SK-N-SH treated with all-trans-retinoic acid at 6 μM for 48 hours (cell line): ENCODE data around the gene ITPRID2.

Experiments
- ATAC-seq: fragments of 200-7000 bp; cut with Tn5 transposase; 3 replicates; pipeline ENCODE4 v1.9.1; 2020; ENCODE audit warnings: mild to moderate bottlenecking, moderate library complexity
- BACH2 ChIP-seq: fragments of 250-450 bp; sonication (Bioruptor Pico); IDR thresholded peaks from 2 replicates; pipeline ENCODE4 v1.9.0; 2021; ENCODE audit warnings: mild to moderate bottlenecking, borderline replicate concordance
- CREB5 ChIP-seq: fragments of 250-450 bp; sonication (Bioruptor Pico); IDR thresholded peaks from 2 replicates; pipeline ENCODE4 v1.5.1; 2020; ENCODE audit warnings: low read depth, mild to moderate bottlenecking, moderate library complexity
- CSDC2 ChIP-seq: fragments of 250-450 bp; sonication (Bioruptor Pico); IDR thresholded peaks from 2 replicates; pipeline ENCODE4 v1.5.0; 2020; ENCODE audit warnings: mild to moderate bottlenecking, moderate library complexity
- CSRNP3 ChIP-seq: fragments of 250-450 bp; sonication (Bioruptor Pico); IDR thresholded peaks from 2 replicates; pipeline ENCODE4 v1.5.1; 2021; ENCODE audit warnings: mild to moderate bottlenecking, moderate library complexity
- ESRRG ChIP-seq: fragments of 250-450 bp; sonication (Bioruptor Pico); IDR thresholded peaks from 2 replicates; pipeline ENCODE4 v1.6.1; 2021; ENCODE audit warnings: mild to moderate bottlenecking
- GLIS3 ChIP-seq: fragments of 250-450 bp; sonication (Bioruptor Pico); IDR thresholded peaks from 2 replicates; pipeline ENCODE4 v1.5.0; 2020; ENCODE audit warnings: mild to moderate bottlenecking, moderate library complexity
- ISL1 ChIP-seq: fragments of 250-450 bp; sonication (Bioruptor Pico); IDR thresholded peaks from 2 replicates; pipeline ENCODE4 v2.1.2; 2022; ENCODE audit warnings: mild to moderate bottlenecking, moderate library complexity
- OSR1 ChIP-seq: fragments of 250-450 bp; sonication (Bioruptor Pico); IDR thresholded peaks from 2 replicates; pipeline ENCODE4 v1.8.0; 2022; ENCODE audit warnings: moderate library complexity, mild to moderate bottlenecking, inconsistent platforms
- PATZ1 ChIP-seq: fragments of 250-450 bp; sonication (Bioruptor Pico); IDR thresholded peaks from 2 replicates; pipeline ENCODE4 v1.8.0; 2020; ENCODE audit warnings: mild to moderate bottlenecking, moderate library complexity, borderline replicate concordance
- POU6F1 ChIP-seq: fragments of 250-450 bp; sonication (Bioruptor Pico); IDR thresholded peaks from 2 replicates; pipeline ENCODE4 v1.8.0; 2021; ENCODE audit warnings: low read depth, mild to moderate bottlenecking, moderate library complexity, borderline replicate concordance
- PPARA ChIP-seq: fragments of 250-450 bp; sonication (Bioruptor Pico); IDR thresholded peaks from 2 replicates; pipeline ENCODE4 v1.5.0; 2020; ENCODE audit warnings: mild to moderate bottlenecking, borderline replicate concordance
- RARB ChIP-seq: fragments of 250-450 bp; sonication (Bioruptor Pico); IDR thresholded peaks from 2 replicates; pipeline ENCODE4 v1.8.0; 2021; ENCODE audit warnings: mild to moderate bottlenecking, moderate library complexity
- SNAI2 ChIP-seq: fragments of 250-450 bp; sonication (Bioruptor Pico); IDR thresholded peaks from 2 replicates; pipeline ENCODE4 v1.5.0; 2020; ENCODE audit warnings: mild to moderate bottlenecking, moderate library complexity
- TCF4 ChIP-seq: fragments of 250-450 bp; sonication (Bioruptor Pico); IDR thresholded peaks from 2 replicates; pipeline ENCODE4 v1.8.0; 2021; ENCODE audit warnings: mild to moderate bottlenecking, moderate library complexity, borderline replicate concordance
- TOX ChIP-seq: fragments of 250-450 bp; sonication (Bioruptor Pico); IDR thresholded peaks from 2 replicates; pipeline ENCODE4 v1.8.0; 2021; ENCODE audit warnings: mild to moderate bottlenecking, moderate library complexity, borderline replicate concordance
- TSHZ2 ChIP-seq: fragments of 250-450 bp; sonication (Bioruptor Pico); IDR thresholded peaks from 2 replicates; pipeline ENCODE4 v1.5.0; 2020; ENCODE audit warnings: mild to moderate bottlenecking, moderate library complexity
- ZC3H10 ChIP-seq: fragments of 250-450 bp; sonication (Bioruptor Pico); IDR thresholded peaks from 2 replicates; pipeline ENCODE4 v1.5.1; 2021; ENCODE audit warnings: mild to moderate bottlenecking, moderate library complexity
- ZFP3 ChIP-seq: fragments of 250-450 bp; sonication (Bioruptor Pico); IDR thresholded peaks from 2 replicates; pipeline ENCODE4 v1.5.0; 2020; ENCODE audit warnings: mild to moderate bottlenecking, moderate library complexity
- ZNF565 ChIP-seq: fragments of 450-650 bp; formaldehyde crosslinking; conservative IDR thresholded peaks from 2 replicates; pipeline ENCODE4 v1.5.0; 2020; ENCODE audit warnings: low read depth, mild to moderate bottlenecking, moderate library complexity
- ZNF70 ChIP-seq: fragments of 450-650 bp; formaldehyde crosslinking; IDR thresholded peaks from 2 replicates; pipeline ENCODE4 v1.5.0; 2020; ENCODE audit warnings: mild to moderate bottlenecking, moderate library complexity
- ZNF8 ChIP-seq: fragments of 450-650 bp; formaldehyde crosslinking; IDR thresholded peaks from 2 replicates; pipeline ENCODE4 v1.5.0; 2020; ENCODE audit warnings: mild to moderate bottlenecking, moderate library complexity

Gene ITPRID2

GRCh38 chr2:181911830-181912229 lies 20.3 kb downstream of the ITPRID2 start (continued):
- TF ChIP-seq POU6F1 (CRISPR knock-in tag), result no peak
- no peak for TF ChIP-seq ISL1 (CRISPR knock-in tag)
- no peak for TF ChIP-seq RARB (CRISPR knock-in tag)
- TF ChIP-seq PPARA (CRISPR knock-in tag), result no peak
- TF ChIP-seq ZNF565, result no peak
- no peak for TF ChIP-seq CSDC2 (CRISPR knock-in tag)
- TF ChIP-seq ZFP3 (CRISPR knock-in tag), result no peak

- no peak for ATAC-seq
- TF ChIP-seq ZFP3 (CRISPR knock-in tag) (no peak), POU6F1 (CRISPR knock-in tag) (no peak), ZC3H10 (CRISPR knock-in tag) (no peak), OSR1 (CRISPR knock-in tag) (no peak), TCF4 (CRISPR knock-in tag) (no peak), TOX (CRISPR knock-in tag) (no peak), ZNF70 (CRISPR knock-in tag) (no peak), PPARA (CRISPR knock-in tag) (no peak), ISL1 (CRISPR knock-in tag) (no peak), PATZ1 (CRISPR knock-in tag) (no peak), BACH2 (CRISPR knock-in tag) (no peak), GLIS3 (CRISPR knock-in tag) (no peak), CREB5 (CRISPR knock-in tag) (no peak), ZNF8 (CRISPR knock-in tag) (no peak), TSHZ2 (CRISPR knock-in tag) (no peak), SNAI2 (no peak), CSDC2 (CRISPR knock-in tag) (no peak), RARB (CRISPR knock-in tag) (no peak)
Observed at GRCh38 chr2:181915102-181915501, 23.6 kb downstream of the ITPRID2 start.

GRCh38 chr2:181916726-181917718 lies 25.5 kb downstream of the ITPRID2 start:
- ATAC-seq, result 0 out of 3 replicates have a peak, but pooled peaks have one; percentile 26
- TF ChIP-seq OSR1 (CRISPR knock-in tag), result no peak
- TF ChIP-seq TCF4 (CRISPR knock-in tag), result no peak
- TF ChIP-seq CSRNP3 (CRISPR knock-in tag), result no peak
- TF ChIP-seq ESRRG (CRISPR knock-in tag), result no peak
- no peak for TF ChIP-seq ZNF565
- TF ChIP-seq ISL1 (CRISPR knock-in tag), result no peak
- no peak for TF ChIP-seq RARB (CRISPR knock-in tag)
- TF ChIP-seq ZNF70 (CRISPR knock-in tag), result no peak
- TF ChIP-seq CREB5 (CRISPR knock-in tag), result no peak
- TF ChIP-seq PATZ1 (CRISPR knock-in tag), result no peak
